HG03558 (cell line): ENCODE measurements around the gene LDLRAD3.

Source experiments
- ATAC-seq: cut with Tn5 transposase; IDR thresholded peaks from one replicate; pipeline ENCODE4 v1.9.1; 2021; ENCODE audit warnings: moderate number of reproducible peaks; ENCODE audit not compliant: unreplicated experiment; ENCODE audit errors: extremely low read depth

Gene LDLRAD3

DNA sequence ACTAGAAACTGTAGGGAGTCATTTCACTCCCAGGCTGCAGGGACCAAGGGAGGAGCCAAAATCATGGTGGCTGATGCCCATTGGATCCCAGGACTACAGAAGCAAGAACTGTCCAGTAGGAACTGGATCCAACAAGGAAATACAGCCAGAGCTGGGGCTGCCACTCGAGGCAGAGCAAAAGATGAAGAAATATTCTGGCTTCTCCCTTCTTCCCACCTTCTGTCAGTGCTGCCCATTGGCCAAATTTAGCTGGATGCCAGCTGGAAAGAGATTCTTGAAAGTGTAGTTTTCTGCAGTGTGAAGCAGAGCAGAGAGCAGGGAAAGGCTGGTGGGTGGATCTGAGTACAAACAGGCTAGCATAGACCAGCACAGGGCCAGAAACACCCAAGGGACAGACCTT, 299.8 kb downstream of the LDLRAD3 start:
- no peak for ATAC-seq

GRCh38 chr11:36247493-36247892, 303.6 kb downstream of the LDLRAD3 start:
- no peak for ATAC-seq

- ATAC-seq = no peak
Observed at GRCh38 chr11:36248436-36248835, 304.6 kb downstream of the LDLRAD3 start.

DNA sequence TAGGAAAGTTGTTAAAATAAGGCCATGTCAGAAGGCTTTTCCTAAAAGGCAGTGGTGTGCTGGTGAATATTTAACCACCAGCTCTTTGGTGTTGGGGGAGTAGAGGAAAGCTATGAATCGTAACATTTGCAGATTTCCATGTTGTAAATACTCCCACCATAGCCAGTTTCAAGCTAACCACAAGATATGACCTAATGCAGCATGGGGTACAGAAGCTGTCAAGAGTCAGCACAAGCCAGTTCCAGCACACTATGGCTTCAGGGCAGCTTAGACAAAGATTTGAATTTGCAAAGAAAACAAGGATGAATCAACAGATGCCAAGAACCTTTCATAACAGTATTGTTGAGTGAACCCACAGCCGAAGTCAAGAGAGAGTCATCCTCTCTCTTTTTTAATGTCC, 305.4 kb downstream of the LDLRAD3 start:
- no peak for ATAC-seq

DNA sequence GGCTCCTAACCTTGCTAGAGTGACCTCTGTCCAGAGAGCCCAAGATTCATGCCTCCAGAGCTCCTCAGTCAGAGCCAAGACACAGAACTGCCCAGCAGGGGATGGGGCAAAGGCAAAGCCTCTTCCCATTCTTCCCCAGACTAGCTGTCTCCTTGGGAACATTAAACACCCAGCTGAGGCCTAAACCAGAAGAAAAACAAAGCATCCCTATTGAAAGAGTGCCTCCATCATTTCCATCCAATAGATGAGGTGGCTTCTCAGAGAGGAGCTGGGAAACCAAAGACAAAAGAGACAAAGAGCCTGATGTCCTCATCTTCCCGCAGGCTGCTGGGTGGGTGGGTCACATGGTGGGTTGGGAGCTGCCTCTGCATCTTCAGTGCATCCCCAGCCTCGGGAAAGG, 308.0 kb downstream of the LDLRAD3 start:
- no peak for ATAC-seq

- no peak for ATAC-seq
Observed at GRCh38 chr11:36253238-36253637, 309.4 kb downstream of the LDLRAD3 start.

DNA sequence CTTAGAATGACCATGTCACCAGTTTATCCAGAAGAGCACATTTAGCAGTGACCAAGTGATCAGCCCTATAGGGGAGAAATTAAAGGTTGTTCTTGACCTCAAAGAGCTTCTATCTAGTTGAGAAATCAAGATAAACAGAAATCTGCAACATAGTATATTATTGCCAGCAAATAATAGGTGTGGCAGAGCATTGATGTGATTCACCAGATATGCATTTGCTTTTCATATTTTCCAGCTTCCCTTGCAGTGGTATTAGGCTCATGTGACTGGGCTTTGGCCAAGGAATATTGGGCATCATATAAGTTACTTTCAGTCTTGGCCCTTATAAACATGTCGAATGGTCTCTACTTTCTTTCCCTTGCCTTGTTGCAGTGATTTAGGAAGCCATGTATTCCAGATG, 310.9 kb downstream of the LDLRAD3 start:
- ATAC-seq = no peak

GRCh38 chr11:36257351-36257750, 313.5 kb downstream of the LDLRAD3 start:
- ATAC-seq = no peak

- ATAC-seq = no peak
Observed at GRCh38 chr11:36258730-36259360, 315.0 kb downstream of the LDLRAD3 start.

DNA sequence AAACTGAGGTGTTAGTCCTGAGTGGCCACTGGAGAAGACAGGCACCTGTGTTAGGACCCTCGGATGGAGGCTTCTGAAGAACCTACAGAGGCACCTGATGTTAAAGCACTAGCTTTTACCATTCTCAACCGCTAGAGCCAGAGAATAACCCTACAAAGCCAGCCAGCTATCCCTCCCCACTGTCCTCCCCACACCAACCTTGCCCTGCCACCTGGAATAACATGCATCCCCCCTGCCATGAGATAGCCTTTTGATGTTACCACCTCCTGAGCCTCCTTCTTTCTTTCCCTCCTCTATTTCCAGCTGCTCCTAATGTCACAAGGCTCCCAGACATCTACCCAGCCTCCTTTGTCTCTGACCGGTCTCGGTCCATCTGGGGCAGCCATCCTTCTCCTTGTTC, 317.2 kb downstream of the LDLRAD3 start:
- ATAC-seq = no peak

DNA sequence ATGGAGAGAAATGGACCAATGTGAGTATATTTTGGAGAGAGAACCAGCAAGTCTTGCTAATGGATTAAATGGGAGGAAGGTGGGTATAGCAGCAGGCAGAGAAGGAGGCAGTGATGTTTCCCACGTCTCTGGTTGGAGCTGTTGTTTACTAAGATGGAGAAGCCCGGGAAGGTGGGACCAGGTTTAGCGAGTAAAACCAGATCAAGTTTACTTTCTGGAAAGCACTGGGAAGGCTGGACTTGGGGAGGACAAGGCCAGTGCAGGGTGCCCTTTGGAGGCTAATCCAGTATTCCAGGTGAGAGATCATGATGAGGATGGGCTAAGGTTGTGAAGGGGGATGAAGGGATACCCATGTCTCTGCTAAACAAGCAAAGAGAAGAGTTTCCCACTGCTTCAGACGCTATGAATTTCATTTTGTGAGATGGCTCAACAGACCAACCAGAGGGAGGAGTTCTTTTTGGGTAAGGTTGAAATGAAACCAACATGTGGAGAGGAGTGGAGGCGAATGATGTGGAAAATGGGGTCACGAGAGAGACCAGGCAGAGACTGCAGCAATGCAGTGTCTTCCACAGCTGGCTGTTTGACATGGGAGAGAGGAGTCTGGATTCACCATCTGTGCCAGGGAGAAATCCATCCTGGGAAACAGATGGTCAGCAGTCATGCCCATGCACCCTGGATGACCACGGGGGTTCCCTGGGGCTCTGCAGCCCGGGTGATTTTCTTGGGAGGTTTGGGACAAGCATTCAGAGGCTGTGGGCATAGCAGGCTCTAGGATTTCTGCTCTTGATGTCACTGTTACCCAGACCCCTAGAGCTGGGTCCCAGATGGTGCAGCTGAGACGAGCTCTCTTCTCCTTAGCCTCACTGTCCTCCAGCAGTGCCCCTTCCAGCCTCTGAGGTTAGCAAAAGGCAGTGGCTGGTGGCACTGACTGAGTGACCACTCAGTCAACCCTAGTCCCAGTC, 320.4 kb downstream of the LDLRAD3 start:
- no peak for ATAC-seq

GRCh38 chr11:36264973-36265344, 321.1 kb downstream of the LDLRAD3 start:
- no peak for ATAC-seq

- ATAC-seq = no peak
Observed at GRCh38 chr11:36265793-36266628, 322.1 kb downstream of the LDLRAD3 start.

DNA sequence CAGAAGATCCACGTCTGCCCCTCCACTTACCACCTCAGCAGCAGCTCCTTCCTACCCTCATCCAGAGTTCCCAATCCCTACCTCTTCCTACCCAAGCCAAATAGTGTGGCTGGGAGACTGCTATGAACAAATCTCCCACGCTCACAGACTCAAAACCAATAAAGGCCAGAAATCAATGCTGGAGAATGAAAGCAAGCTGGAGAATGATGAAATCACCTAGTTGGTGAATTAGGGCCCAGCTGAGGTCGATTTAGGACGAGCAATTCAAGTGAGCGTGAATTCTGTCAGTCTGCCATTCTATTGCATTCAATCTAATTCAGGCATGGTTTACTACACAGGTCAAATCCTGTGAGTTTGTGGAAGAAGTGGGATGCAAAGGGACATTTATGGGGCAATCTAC, 322.9 kb downstream of the LDLRAD3 start:
- ATAC-seq = no peak

GRCh38 chr11:36268337-36268985, 324.6 kb downstream of the LDLRAD3 start:
- ATAC-seq = no peak

- no peak for ATAC-seq
Observed at GRCh38 chr11:36270701-36271100, 326.8 kb downstream of the LDLRAD3 start.

GRCh38 chr11:36271794-36272407, 328.0 kb downstream of the LDLRAD3 start:
- ATAC-seq = no peak

DNA sequence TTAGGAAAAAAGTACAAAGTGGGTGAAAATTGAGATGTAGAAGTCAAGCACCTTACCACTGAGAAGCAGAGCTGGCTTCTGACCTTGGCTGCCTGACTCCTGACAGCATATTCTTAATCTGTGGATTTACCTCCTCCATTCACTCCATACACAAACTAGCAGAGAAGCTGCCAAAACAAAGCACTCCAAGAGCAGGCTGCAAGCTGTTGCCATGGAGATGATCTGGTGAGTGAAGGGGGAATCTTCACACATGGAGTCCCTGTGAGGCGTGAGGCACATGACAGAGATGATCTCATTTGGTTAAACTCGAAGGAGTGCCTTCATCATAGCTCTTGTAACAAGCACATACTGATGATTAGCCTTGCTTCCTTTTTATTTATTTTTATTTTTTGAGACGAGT, 329.2 kb downstream of the LDLRAD3 start:
- ATAC-seq = no peak

DNA sequence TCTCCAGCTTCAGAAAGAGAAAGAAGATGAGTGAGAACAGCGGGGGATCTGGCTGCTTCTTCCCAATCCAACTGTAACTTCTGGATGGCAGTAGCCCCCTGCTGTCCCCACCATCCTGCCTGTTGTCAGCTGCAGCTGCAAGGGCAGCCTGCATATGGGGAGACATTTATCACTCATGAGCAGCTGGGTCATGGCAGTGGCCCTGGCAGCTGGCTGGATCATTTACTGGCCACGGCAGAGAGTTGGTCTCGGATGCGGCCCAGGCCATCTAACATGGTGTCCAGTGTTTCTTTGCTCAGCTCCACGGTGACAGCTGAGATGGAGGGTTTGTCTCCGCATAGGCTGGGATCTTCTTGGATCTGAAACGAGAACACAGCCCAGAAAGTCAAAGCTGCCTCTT, 330.6 kb downstream of the LDLRAD3 start:
- ATAC-seq = no peak
